ENCODE measurements around the gene LHX3.
A peak's percentile ranks its signal among the peaks of the same experiment; 100 is the strongest.

The LHX3 gene

DNA sequence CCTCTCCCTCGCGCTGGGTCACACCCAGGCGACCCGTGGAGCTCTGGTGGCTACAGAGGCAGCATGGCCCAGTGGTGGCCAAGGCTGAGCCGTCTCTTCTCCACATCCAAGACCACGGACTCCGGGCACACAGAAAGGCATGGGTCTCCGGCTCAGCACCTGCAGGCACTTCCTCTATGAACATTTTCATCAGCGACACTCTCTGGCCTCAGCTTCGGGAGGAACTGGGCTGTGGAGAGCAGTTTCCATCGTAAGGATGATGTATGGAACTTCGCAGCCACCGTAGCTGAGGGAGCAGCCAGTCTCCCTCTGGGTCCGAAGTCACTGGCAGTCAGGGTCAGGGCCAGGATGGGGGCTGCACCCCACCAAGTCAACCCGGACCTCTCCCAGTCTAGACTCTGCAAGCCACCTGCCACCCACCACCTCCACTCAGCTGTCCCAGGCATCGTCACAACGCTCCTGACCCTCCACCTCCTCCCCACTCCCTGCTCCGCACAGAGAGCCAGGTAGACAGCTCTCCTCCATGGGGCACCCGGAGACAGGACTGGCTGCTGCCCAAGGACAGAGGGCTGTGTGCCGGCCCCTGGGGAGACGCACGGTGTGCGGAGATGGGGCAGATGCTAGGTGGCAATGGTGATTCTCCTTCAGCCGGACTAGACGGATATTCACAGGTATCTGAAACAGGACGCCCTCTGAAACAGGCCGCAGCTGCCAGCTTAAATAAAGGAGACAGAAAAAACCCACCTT lies 31.0 kb upstream of the LHX3 start:
- H2BK12ac ChIP-seq (ENCODE audit: low read length): no peak overlapping the region
- H3K4me3 ChIP-seq (ENCODE audit: low read length in 2 of 2): no peak overlapping the region
- no peak overlapping the region for H2BK5ac ChIP-seq (ENCODE audit: low read length)
- H3K79me1 ChIP-seq (ENCODE audit: low read depth, low read length): peaks cover 19% of the 10 kb centered on the region
- no peak overlapping the region for H2BK120ac ChIP-seq (ENCODE audit: low read depth, low read length)
- H3K36me3 ChIP-seq (replicated peaks in 1 of 2; ENCODE audit: control insufficient read depth in 2 of 2, insufficient read depth in 2 of 2, low read length in 2 of 2): peaks cover 22 to 55% of the 10 kb centered on the region in 2 donors
- H2AK5ac ChIP-seq (ENCODE audit: low read depth, low read length): no peak overlapping the region
- peak overlapping the region; percentile 12 for H3K9ac ChIP-seq (ENCODE audit: low read depth, low read length, poor library complexity)
- no peak overlapping the region for H3K4me2 ChIP-seq (ENCODE audit: insufficient read depth, low read length, poor library complexity, severe bottlenecking)
- no peak overlapping the region for H3K4ac ChIP-seq (ENCODE audit: low read length)
- H4K8ac ChIP-seq (ENCODE audit: low read depth, low read length): no peak overlapping the region
- no peak for DNase-seq (ENCODE audit: low spot score)
- H3K14ac ChIP-seq (ENCODE audit: low read length): no peak overlapping the region
- H4K91ac ChIP-seq (ENCODE audit: low read depth, low read length, poor library complexity): no peak overlapping the region
- no peaks in the 10 kb centered on the region for H3K27me3 ChIP-seq (ENCODE audit: control insufficient read depth in 3 of 3, insufficient read depth in 3 of 3, low read depth in 1 of 3, low read length in 3 of 3)
- no peak overlapping the region for H3K27ac ChIP-seq (replicated peaks; ENCODE audit: low read length)
- H2AFZ ChIP-seq (ENCODE audit: low read length): no peak overlapping the region
- whole genome bisulfite sequencing, 2 donors (ENCODE audit: extremely low coverage in 2 of 2, insufficient read length in 2 of 2, insufficient replicate concordance in 1 of 2): no CpG with 5 or more reads among the region's 27 CpGs
- no peaks in the 10 kb centered on the region for H3K9me3 ChIP-seq (replicated peaks in 1 of 2; ENCODE audit: control insufficient read depth in 2 of 2, insufficient read depth in 1 of 2, low read depth in 1 of 2, low read length in 2 of 2)
- H3K4me1 ChIP-seq (ENCODE audit: control insufficient read depth in 2 of 2, insufficient read depth in 1 of 2, low read depth in 1 of 2, low read length in 2 of 2): no peaks in the 10 kb centered on the region
- H3K23ac ChIP-seq (ENCODE audit: low read depth, low read length, poor library complexity): no peak overlapping the region
- H2BK15ac ChIP-seq (ENCODE audit: low read length): no peak overlapping the region
- H3K18ac ChIP-seq (ENCODE audit: low read length): no peak overlapping the region

DNA sequence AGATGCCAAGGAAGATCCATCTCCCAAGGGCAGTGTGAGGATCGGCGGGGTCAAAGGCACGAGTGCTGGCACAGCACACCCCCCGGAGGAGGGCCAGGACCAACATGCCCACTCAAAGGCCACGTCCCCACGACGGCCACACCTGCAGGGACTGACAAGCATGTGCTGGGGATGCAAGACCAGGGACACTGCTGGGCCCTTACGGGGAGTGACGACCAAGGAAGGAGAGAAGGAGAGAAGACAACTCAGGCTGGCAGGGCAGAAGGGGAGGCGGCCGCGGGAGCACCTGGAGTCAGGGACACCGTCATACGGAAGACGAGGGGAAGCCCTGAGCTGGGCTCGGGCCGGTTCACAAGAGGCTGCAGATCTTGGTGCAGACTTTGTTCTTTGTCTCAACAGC lies 30.2 kb upstream of the LHX3 start:
- no peak overlapping the region for H4K91ac ChIP-seq (ENCODE audit: low read depth, low read length, poor library complexity)
- H2BK12ac ChIP-seq (ENCODE audit: low read length): no peak overlapping the region
- H2AK5ac ChIP-seq (ENCODE audit: low read depth, low read length): no peak overlapping the region
- no peak overlapping the region for H2AFZ ChIP-seq (ENCODE audit: low read length)
- H3K23ac ChIP-seq (ENCODE audit: low read depth, low read length, poor library complexity): no peak overlapping the region
- H3K36me3 ChIP-seq (replicated peaks in 1 of 2; ENCODE audit: control insufficient read depth in 2 of 2, insufficient read depth in 2 of 2, low read length in 2 of 2): peaks cover 22 to 58% of the 10 kb centered on the region in 2 donors
- no peak overlapping the region for H3K4ac ChIP-seq (ENCODE audit: low read length)
- H3K9ac ChIP-seq (ENCODE audit: low read depth, low read length, poor library complexity): no peak overlapping the region
- no peak overlapping the region for H3K18ac ChIP-seq (ENCODE audit: low read length)
- H3K27me3 ChIP-seq (ENCODE audit: control insufficient read depth in 3 of 3, insufficient read depth in 3 of 3, low read depth in 1 of 3, low read length in 3 of 3): no peaks in the 10 kb centered on the region
- no peak overlapping the region for H2BK15ac ChIP-seq (ENCODE audit: low read length)
- no peak overlapping the region for H3K4me2 ChIP-seq (ENCODE audit: insufficient read depth, low read length, poor library complexity, severe bottlenecking)
- no peak overlapping the region for H3K4me3 ChIP-seq (ENCODE audit: low read length in 2 of 2)
- no peak overlapping the region for H2BK120ac ChIP-seq (ENCODE audit: low read depth, low read length)
- H4K8ac ChIP-seq (ENCODE audit: low read depth, low read length): no peak overlapping the region
- no CpG with 5 or more reads among the region's 17 CpGs for WGBS, 2 donors (ENCODE audit: extremely low coverage in 2 of 2, insufficient read length in 2 of 2, insufficient replicate concordance in 1 of 2)
- H3K27ac ChIP-seq (replicated peaks; ENCODE audit: low read length): no peak overlapping the region
- H3K4me1 ChIP-seq (ENCODE audit: control insufficient read depth in 2 of 2, insufficient read depth in 1 of 2, low read depth in 1 of 2, low read length in 2 of 2): no peaks in the 10 kb centered on the region
- peak overlapping the region; percentile 17 for H2BK5ac ChIP-seq (ENCODE audit: low read length)
- H3K9me3 ChIP-seq (replicated peaks in 1 of 2; ENCODE audit: control insufficient read depth in 2 of 2, insufficient read depth in 1 of 2, low read depth in 1 of 2, low read length in 2 of 2): no peaks in the 10 kb centered on the region
- no peak overlapping the region for H3K14ac ChIP-seq (ENCODE audit: low read length)
- no peak for DNase-seq (ENCODE audit: low spot score)
- H3K79me1 ChIP-seq (ENCODE audit: low read depth, low read length): peaks cover 19% of the 10 kb centered on the region

DNA sequence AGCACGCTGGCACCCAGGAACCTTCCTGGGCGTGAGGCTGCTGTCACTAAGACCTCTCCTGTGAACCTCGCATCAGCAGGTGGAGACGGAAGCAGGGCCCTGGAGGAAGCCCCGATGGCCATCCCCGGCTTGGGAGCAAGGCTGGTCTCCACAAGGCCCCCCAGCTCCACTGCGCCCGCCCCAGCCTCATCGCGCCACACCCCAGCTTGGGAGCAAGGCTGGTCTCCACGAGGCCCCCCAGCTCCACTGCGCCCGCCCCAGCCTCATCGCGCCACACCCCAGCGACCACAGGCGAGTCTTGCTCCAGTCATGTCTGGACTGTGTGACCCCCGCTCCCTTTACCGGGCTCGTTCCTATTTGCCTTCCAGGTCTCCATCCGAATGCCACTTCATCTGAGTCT lies 29.7 kb upstream of the LHX3 start:
- no peak for DNase-seq (ENCODE audit: low spot score)
- H2AFZ ChIP-seq (ENCODE audit: low read length): no peak overlapping the region
- WGBS, 2 donors (ENCODE audit: extremely low coverage in 2 of 2, insufficient read length in 2 of 2, insufficient replicate concordance in 1 of 2): no CpG with 5 or more reads among the region's 21 CpGs
- H3K23ac ChIP-seq (ENCODE audit: low read depth, low read length, poor library complexity): peak overlapping the region; percentile 82
- H3K27ac ChIP-seq (replicated peaks; ENCODE audit: low read length): no peak overlapping the region
- peak overlapping the region; percentile 56 for H3K9ac ChIP-seq (ENCODE audit: low read depth, low read length, poor library complexity)
- no peak overlapping the region for H4K8ac ChIP-seq (ENCODE audit: low read depth, low read length)
- H3K36me3 ChIP-seq (replicated peaks in 1 of 2; ENCODE audit: control insufficient read depth in 2 of 2, insufficient read depth in 2 of 2, low read length in 2 of 2): peaks cover 22 to 58% of the 10 kb centered on the region in 2 donors
- H3K4me3 ChIP-seq (ENCODE audit: low read length in 2 of 2): no peak overlapping the region
- no peak overlapping the region for H2BK120ac ChIP-seq (ENCODE audit: low read depth, low read length)
- no peaks in the 10 kb centered on the region for H3K4me1 ChIP-seq (ENCODE audit: control insufficient read depth in 2 of 2, insufficient read depth in 1 of 2, low read depth in 1 of 2, low read length in 2 of 2)
- no peak overlapping the region for H2BK12ac ChIP-seq (ENCODE audit: low read length)
- H4K91ac ChIP-seq (ENCODE audit: low read depth, low read length, poor library complexity): no peak overlapping the region
- no peak overlapping the region for H2BK15ac ChIP-seq (ENCODE audit: low read length)
- no peak overlapping the region for H3K18ac ChIP-seq (ENCODE audit: low read length)
- no peak overlapping the region for H3K4ac ChIP-seq (ENCODE audit: low read length)
- peaks cover 19% of the 10 kb centered on the region for H3K79me1 ChIP-seq (ENCODE audit: low read depth, low read length)
- H3K4me2 ChIP-seq (ENCODE audit: insufficient read depth, low read length, poor library complexity, severe bottlenecking): no peak overlapping the region
- no peak overlapping the region for H3K14ac ChIP-seq (ENCODE audit: low read length)
- H3K9me3 ChIP-seq (replicated peaks in 1 of 2; ENCODE audit: control insufficient read depth in 2 of 2, insufficient read depth in 1 of 2, low read depth in 1 of 2, low read length in 2 of 2): no peaks in the 10 kb centered on the region
- H2AK5ac ChIP-seq (ENCODE audit: low read depth, low read length): no peak overlapping the region
- H2BK5ac ChIP-seq (ENCODE audit: low read length): no peak overlapping the region
- H3K27me3 ChIP-seq (ENCODE audit: control insufficient read depth in 3 of 3, insufficient read depth in 3 of 3, low read depth in 1 of 3, low read length in 3 of 3): no peaks in the 10 kb centered on the region

DNA sequence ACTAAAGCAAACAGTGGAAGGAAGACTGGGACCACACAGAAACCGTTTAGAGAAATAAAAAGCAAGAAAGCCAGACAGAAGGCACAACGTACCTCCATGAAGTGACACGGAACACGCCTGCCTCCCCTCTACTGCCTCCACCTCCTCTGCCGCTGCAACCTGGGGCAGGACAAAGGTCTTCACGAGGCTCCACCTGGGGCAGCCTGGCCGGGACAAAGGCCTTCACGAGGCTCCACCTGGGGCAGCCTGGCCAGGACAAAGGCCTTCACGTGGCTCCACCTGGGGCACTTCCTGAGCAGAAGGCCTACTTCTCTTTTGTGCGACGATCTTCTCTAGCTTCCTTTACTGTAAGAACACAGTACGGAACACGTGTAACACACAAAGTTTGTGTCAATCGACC lies 28.9 kb upstream of the LHX3 start:
- no peak overlapping the region for H2AFZ ChIP-seq (ENCODE audit: low read length)
- H3K4me1 ChIP-seq (ENCODE audit: control insufficient read depth in 2 of 2, insufficient read depth in 1 of 2, low read depth in 1 of 2, low read length in 2 of 2): no peaks in the 10 kb centered on the region
- no peak overlapping the region for H2BK12ac ChIP-seq (ENCODE audit: low read length)
- H3K4ac ChIP-seq (ENCODE audit: low read length): no peak overlapping the region
- H3K79me1 ChIP-seq (ENCODE audit: low read depth, low read length): peaks cover 19% of the 10 kb centered on the region
- DNase-seq (ENCODE audit: low spot score): no peak
- no peak overlapping the region for H3K23ac ChIP-seq (ENCODE audit: low read depth, low read length, poor library complexity)
- no CpG with 5 or more reads among the region's 14 CpGs for WGBS, 2 donors (ENCODE audit: extremely low coverage in 2 of 2, insufficient read length in 2 of 2, insufficient replicate concordance in 1 of 2)
- H3K27ac ChIP-seq (replicated peaks; ENCODE audit: low read length): no peak overlapping the region
- H3K27me3 ChIP-seq (ENCODE audit: control insufficient read depth in 3 of 3, insufficient read depth in 3 of 3, low read depth in 1 of 3, low read length in 3 of 3): no peaks in the 10 kb centered on the region
- H2BK15ac ChIP-seq (ENCODE audit: low read length): no peak overlapping the region
- peak overlapping the region; percentile 32 for H2BK5ac ChIP-seq (ENCODE audit: low read length)
- no peak overlapping the region for H3K4me2 ChIP-seq (ENCODE audit: insufficient read depth, low read length, poor library complexity, severe bottlenecking)
- no peak overlapping the region for H2AK5ac ChIP-seq (ENCODE audit: low read depth, low read length)
- no peak overlapping the region for H3K18ac ChIP-seq (ENCODE audit: low read length)
- no peaks in the 10 kb centered on the region for H3K9me3 ChIP-seq (replicated peaks in 1 of 2; ENCODE audit: control insufficient read depth in 2 of 2, insufficient read depth in 1 of 2, low read depth in 1 of 2, low read length in 2 of 2)
- H3K4me3 ChIP-seq (ENCODE audit: low read length in 2 of 2): no peak overlapping the region
- H4K8ac ChIP-seq (ENCODE audit: low read depth, low read length): peak overlapping the region; percentile 89
- no peak overlapping the region for H3K14ac ChIP-seq (ENCODE audit: low read length)
- no peak overlapping the region for H4K91ac ChIP-seq (ENCODE audit: low read depth, low read length, poor library complexity)
- no peak overlapping the region for H2BK120ac ChIP-seq (ENCODE audit: low read depth, low read length)
- no peak overlapping the region for H3K9ac ChIP-seq (ENCODE audit: low read depth, low read length, poor library complexity)
- peaks cover 22 to 61% of the 10 kb centered on the region in 2 donors for H3K36me3 ChIP-seq (replicated peaks in 1 of 2; ENCODE audit: control insufficient read depth in 2 of 2, insufficient read depth in 2 of 2, low read length in 2 of 2)
